Nephron (organoid): Measurements from ENCODE around the gene TMPRSS2.

Experiments
- H3K27ac Mint-ChIP-seq, 3 experiments: 2 replicates each; pipeline ENCODE4 v1.8.0; 2020; ENCODE audit warnings: mixed read lengths in 3 of 3, mild to moderate bottlenecking in 2 of 3, moderate library complexity in 1 of 3
- H3K27me3 Mint-ChIP-seq: 2 replicates; pipeline ENCODE4 v1.8.0; 2021; ENCODE audit warnings: low read depth, mild to moderate bottlenecking, moderate library complexity, mixed read lengths
- H3K36me3 Mint-ChIP-seq: 2 replicates; pipeline ENCODE4 v1.8.0; 2020; ENCODE audit warnings: low read depth, mixed read lengths
- H3K4me1 Mint-ChIP-seq: 2 replicates; pipeline ENCODE4 v1.8.0; 2020; ENCODE audit warnings: mixed read lengths
- H3K4me3 Mint-ChIP-seq, 3 experiments: 2 replicates each; pipeline ENCODE4 v1.8.0; 2020; ENCODE audit warnings: mild to moderate bottlenecking in 3 of 3, mixed read lengths in 3 of 3, moderate library complexity in 2 of 3
- H3K9me3 Mint-ChIP-seq: 2 replicates; pipeline ENCODE4 v1.8.0; 2020; ENCODE audit warnings: mixed read lengths
- TF ChIP-seq, protein P1 (sequence below), 3 experiments: fragments of 200-600 bp; sonication (generic); IDR thresholded peaks; one replicate each; pipeline ENCODE4 v1.5.0; 2021; ENCODE audit warnings: antibody characterized with exemption in 3 of 3; ENCODE audit not compliant: unreplicated experiment in 3 of 3

The TMPRSS2 gene

DNA sequence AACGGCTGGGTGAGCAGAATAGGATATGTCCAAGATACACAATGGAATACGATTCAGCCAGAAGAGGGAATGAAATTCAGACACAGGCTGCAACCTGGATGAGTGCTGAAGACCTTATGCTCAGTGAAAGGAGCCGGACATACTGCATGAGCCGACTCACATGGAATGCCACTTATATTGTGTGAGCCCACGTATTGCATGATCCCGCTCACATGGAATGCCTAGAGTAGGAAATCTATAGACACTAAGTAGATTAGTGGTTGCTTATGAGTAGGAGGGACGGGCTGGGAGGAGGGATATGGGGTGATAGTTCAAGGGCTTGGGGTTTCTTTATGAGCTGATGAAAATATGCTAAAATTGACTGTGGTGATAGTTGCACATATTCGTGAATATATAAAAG, 26.8 kb downstream of the TMPRSS2 start:
- H3K27me3 Mint-ChIP-seq, result peaks cover 47% of the 10 kb centered on the region
- H3K36me3 Mint-ChIP-seq, result no peaks in the 10 kb centered on the region
- H3K9me3 Mint-ChIP-seq, result no peaks in the 10 kb centered on the region
- no peak overlapping the region for H3K4me3 Mint-ChIP-seq
- TF ChIP-seq, protein P1, sequence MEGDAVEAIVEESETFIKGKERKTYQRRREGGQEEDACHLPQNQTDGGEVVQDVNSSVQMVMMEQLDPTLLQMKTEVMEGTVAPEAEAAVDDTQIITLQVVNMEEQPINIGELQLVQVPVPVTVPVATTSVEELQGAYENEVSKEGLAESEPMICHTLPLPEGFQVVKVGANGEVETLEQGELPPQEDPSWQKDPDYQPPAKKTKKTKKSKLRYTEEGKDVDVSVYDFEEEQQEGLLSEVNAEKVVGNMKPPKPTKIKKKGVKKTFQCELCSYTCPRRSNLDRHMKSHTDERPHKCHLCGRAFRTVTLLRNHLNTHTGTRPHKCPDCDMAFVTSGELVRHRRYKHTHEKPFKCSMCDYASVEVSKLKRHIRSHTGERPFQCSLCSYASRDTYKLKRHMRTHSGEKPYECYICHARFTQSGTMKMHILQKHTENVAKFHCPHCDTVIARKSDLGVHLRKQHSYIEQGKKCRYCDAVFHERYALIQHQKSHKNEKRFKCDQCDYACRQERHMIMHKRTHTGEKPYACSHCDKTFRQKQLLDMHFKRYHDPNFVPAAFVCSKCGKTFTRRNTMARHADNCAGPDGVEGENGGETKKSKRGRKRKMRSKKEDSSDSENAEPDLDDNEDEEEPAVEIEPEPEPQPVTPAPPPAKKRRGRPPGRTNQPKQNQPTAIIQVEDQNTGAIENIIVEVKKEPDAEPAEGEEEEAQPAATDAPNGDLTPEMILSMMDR (IDR thresholded peaks at IDR 0.05; ENCODE audit: unreplicated experiment in 3 of 3), result no peak
- H3K4me1 Mint-ChIP-seq, result peaks cover 7% of the 10 kb centered on the region
- peak overlapping the region in 1 of 3 experiments; percentile 48 for H3K27ac Mint-ChIP-seq

DNA sequence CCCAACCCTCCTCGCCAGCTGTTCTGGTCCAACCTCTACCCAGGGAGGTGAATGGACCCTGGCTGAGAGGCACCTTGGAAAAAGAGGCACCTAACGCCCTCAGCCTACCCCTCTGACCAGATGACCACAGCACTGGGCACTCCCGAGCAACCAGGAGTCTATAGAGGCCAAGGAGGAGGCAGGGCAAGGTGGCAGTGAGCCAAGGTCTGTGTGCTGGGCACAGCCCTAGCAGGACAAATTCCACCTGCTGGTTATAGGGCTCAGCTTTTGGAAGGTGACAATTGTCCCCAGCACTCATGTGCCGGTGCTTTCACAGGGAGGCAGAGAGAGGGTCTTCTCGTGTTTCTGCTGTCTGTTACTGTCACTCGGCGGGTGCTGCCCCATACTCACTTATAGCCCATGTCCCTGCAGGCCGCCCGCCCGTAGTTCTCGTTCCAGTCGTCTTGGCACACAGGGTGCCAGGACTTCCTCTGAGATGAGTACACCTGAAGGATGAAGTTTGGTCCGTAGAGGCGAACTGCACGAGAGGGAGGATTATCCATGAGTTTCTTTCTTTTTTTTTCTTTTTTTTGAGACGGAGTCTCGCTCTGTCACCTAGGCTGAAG, 27.8 kb downstream of the TMPRSS2 start:
- H3K27ac Mint-ChIP-seq, result no peak overlapping the region
- no peaks in the 10 kb centered on the region for H3K9me3 Mint-ChIP-seq
- H3K27me3 Mint-ChIP-seq, result peaks cover 49% of the 10 kb centered on the region
- peaks cover 7% of the 10 kb centered on the region for H3K4me1 Mint-ChIP-seq
- no peak overlapping the region for H3K4me3 Mint-ChIP-seq
- H3K36me3 Mint-ChIP-seq, result no peaks in the 10 kb centered on the region
- TF ChIP-seq, protein P1 (IDR thresholded peaks at IDR 0.05; ENCODE audit: unreplicated experiment in 3 of 3), result no peak

DNA sequence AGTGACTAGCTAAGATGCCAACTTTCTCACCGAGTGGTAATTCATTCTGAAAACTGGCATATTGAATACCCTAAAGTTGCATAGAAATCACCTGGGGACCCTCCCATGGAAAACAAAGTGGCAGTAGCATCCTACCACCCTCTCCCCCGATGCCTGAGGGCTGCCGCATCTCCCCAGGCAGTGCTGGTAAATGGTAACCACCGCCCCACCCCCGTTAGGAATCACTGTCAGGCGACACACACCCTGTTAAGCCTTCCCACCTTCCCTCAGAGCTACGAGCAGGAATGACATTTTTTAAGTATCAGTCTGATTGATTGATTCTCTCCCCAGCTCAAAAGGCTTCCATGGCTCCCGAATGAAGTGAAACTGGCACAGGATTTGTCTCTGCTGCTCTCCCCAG, 28.3 kb downstream of the TMPRSS2 start:
- no peaks in the 10 kb centered on the region for H3K9me3 Mint-ChIP-seq
- H3K4me1 Mint-ChIP-seq, result peaks cover 7% of the 10 kb centered on the region
- no peak overlapping the region for H3K27ac Mint-ChIP-seq

DNA sequence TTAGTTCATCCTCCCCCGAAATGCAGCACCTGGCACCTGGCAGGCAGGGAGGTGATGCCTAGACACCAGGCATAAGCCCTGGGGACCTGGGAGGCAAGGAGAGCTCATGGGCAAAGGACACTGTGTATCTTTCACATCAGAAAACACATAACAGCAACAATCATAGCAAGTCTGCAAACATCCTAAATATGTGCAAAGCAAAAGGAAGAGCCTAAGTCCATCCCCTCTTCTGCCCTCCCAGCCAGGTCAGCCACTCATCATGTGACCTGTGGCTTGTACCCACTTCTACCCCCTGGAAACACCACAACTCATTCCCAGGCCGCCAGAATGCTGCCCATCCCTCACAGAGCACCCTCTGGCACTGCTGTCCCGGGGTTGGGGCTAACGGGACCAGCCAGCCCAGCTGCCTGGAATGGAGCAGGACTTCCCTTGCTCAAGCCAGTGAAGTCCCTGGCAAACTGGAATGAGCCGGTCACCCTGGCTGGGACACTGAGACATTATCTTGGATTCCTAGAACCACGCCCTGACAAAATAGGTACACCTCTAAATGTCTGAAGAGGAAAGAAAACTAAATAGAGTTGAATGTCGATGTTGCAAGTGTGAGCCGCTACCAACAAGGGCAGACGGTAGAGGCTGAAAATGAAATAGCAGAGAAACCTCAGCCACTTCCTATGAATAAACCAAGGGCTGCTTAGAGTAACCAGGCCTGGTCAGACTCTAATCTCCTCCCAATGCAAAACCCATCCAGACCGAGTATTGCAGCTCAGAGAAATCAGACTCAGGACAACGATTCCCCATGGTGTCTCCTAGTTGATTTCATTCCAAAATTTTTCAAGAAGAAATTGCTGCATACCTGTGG, 29.4 kb downstream of the TMPRSS2 start:
- TF ChIP-seq, protein P1 (IDR thresholded peaks at IDR 0.05; ENCODE audit: unreplicated experiment in 3 of 3), result no peak
- Mint-ChIP-seq H3K9me3 (no peaks in the 10 kb centered on the region), H3K36me3 (no peaks in the 10 kb centered on the region), H3K27ac (no peak overlapping the region), H3K4me1 (peaks cover 7% of the 10 kb centered on the region), H3K27me3 (peaks cover 44% of the 10 kb centered on the region), H3K4me3 (no peak overlapping the region)

More for the DNA sequence above, 28.3 kb downstream of the TMPRSS2 start:
- TF ChIP-seq, protein P1 (IDR thresholded peaks at IDR 0.05; ENCODE audit: unreplicated experiment in 3 of 3), result no peak
- H3K27me3 Mint-ChIP-seq, result peaks cover 46% of the 10 kb centered on the region
- H3K4me3 Mint-ChIP-seq, result no peak overlapping the region
- H3K36me3 Mint-ChIP-seq, result no peaks in the 10 kb centered on the region

DNA sequence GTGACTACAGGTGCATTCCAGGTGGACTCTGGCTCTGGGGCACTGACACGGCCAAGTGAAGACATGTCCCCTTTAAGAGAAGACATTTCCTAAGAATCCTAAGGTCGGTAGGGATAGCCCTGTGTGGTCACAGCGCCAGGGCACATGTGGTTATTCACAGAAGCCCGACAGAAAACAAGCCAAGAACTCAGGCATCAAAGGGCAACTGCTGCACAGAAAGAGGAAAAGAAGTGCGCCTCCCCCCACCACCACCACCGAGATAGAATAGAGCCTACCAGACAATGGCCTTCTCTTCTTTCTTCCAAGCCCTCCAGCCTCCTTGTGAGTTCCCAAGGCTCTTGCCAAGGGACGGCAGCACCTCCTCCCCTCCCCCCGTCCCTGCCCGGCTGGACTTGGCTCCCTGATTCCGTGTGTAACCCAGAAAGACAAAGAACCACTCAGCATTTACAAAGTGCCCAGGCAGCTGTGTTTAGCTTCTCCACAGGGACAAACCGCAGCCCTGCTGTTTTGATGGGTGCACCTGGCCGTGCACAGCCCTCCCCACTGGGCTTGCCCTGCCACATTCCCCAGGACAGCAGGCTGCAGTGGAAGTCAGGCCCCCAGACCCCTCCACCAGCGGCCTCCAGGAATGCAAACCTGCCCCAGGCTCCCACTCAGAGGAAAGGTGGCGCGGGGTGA, 30.2 kb downstream of the TMPRSS2 start:
- H3K27ac Mint-ChIP-seq, result peak overlapping the region in 2 of 3 experiments; percentile 8 to 24
- H3K27me3 Mint-ChIP-seq, result peaks cover 44% of the 10 kb centered on the region
- TF ChIP-seq, protein P1 (IDR thresholded peaks at IDR 0.05; ENCODE audit: unreplicated experiment in 3 of 3), result no peak
- H3K9me3 Mint-ChIP-seq, result no peaks in the 10 kb centered on the region
- no peaks in the 10 kb centered on the region for H3K36me3 Mint-ChIP-seq
- H3K4me1 Mint-ChIP-seq, result peaks cover 7% of the 10 kb centered on the region
- H3K4me3 Mint-ChIP-seq, result no peak overlapping the region
